ENCODE measurements around the gene SOX10. TPM values are rescaled to one million over a fixed set of nuclear protein-coding genes. Genes with fewer than 3 reads are reported as not detected.
"Not testable (repeated sequence)": the region's sequence is repeated elsewhere in the genome, so short reads cannot be mapped to it uniquely, and the experiment has no call there.

The SOX10 gene
- total RNA-seq, 1 experiment from 2014 or later = not detected

DNA sequence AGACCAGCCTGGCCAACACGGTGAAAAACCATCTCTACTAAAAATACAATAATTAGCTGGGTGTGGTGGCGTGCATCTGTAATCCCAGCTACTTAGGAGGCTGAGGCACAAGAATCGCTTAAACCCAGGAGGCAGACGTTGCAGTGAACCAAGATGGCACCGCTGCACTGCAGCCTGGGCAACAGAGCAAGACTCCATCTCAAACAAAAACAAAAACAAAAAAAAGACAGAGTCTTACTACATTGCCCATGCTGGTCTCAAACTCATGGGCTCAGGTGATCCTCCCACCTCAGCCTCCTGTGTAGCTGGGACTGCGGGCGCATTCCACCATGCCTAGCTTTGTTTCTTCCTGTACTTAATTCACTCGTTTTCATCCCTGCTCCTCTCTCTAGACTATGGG, 8.3 kb downstream of the SOX10 start:
- H3K4me3 ChIP-seq, H3K36me3 ChIP-seq, H3K27me3 ChIP-seq, H3K9me3 ChIP-seq, DNase-seq: not testable (repeated sequence)

DNA sequence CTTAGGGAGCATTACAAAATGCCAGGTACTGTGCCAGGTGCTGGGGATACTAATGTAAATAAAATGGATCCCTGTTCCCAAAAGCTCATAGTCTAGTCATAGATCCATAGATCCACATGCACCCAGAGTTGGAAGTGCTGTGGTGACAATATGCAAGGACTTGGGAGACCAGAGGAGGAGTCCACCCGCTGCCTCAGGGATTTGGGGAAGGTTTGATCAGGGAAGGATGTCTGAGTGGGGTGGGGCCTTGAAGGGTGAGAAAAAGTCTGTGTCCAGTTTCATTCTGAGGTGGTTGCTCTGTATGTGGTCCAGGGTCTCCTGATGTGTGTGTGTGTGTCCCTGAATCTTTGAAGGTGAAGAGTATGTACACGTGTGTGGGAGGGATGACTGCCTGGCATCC, 9.2 kb downstream of the SOX10 start:
- DNase-seq = no peak
- H3K9me3 ChIP-seq = no peaks in the 10 kb centered on the region
- H3K27me3 ChIP-seq = no peaks in the 10 kb centered on the region
- no peak overlapping the region for H3K4me3 ChIP-seq
- H3K36me3 ChIP-seq = no peaks in the 10 kb centered on the region

- Histone ChIP-seq H3K27me3 (no peaks in the 10 kb centered on the region), H3K9me3 (no peaks in the 10 kb centered on the region), H3K36me3 (no peaks in the 10 kb centered on the region), H3K4me3 (no peak overlapping the region)
- DNase-seq = no peak
Observed at GRCh38 chr22:37973271-37974170, 10.8 kb downstream of the SOX10 start.

DNA sequence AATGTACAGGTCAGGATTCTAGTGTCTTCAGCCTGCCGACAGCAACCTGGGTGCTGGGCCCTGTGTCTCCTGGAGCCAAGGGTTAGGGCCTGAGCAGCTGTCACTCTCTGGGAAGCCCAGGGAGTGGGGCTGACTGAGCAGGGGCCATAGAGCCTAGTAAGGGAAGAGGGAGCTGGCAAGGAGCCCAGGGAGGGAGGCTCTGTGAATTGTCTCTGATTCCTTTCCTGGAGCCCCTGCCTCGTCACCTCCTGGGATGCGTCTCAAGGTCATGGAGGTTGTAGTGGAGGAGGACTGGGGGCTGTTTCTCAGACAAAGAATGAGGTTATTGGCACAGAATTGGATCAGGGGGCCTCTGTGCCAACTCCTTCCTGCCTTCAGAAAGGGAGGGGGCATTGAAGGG, 11.8 kb downstream of the SOX10 start:
- no peaks in the 10 kb centered on the region for H3K27me3 ChIP-seq
- DNase-seq = no peak
- H3K9me3 ChIP-seq = no peaks in the 10 kb centered on the region
- H3K4me3 ChIP-seq = no peak overlapping the region
- H3K36me3 ChIP-seq = peaks cover 8% of the 10 kb centered on the region

DNA sequence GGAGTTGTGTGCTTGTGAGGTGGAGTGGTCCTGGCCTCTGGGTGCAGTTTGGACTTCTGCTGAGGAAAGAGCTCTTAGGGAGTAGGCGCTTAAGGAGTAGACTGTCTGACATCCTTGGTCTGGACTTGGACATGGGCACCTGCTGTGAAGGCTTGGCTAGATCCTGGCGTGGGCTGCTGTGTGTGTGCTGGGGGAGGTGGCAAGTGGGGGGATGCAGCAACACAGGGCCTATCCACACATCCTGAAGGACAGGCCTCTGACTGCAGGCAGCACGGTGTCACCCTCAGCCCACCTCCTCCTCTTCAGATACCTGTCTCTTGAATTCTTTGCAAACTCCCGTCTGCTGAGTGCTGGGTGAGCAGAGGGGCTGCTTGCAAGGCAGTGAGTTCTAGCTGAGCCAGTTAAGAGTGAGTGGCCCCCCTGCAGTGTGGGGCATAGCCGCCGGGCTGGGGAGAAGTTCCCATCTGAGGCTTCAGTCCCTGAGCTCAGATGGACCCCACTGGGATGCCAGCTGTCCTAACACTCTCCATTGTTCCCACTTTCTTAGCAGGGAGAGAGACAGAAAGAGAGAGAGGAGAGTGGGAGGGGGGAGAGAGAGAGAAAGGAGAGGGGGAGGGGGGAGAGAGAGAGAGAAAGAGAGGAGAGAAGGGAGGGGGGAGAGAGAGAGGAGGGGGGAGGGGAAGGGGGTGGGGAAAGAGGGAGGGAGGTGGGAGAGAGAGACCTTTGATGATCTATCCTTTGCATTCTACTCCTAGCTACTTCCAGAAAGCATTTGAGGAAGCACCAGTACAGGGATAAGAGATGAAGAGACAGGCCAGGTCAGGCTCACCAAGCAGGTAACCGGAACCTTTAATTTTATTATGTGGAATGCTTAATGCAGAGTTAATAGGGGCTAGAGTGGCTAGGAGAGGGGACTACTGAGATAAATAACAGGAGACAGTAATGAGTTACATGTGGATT, 12.6 kb downstream of the SOX10 start:
- no peak for DNase-seq
- no peaks in the 10 kb centered on the region for H3K27me3 ChIP-seq
- peaks cover 15% of the 10 kb centered on the region for H3K36me3 ChIP-seq
- no peak overlapping the region for H3K4me3 ChIP-seq
- H3K9me3 ChIP-seq = no peaks in the 10 kb centered on the region

DNA sequence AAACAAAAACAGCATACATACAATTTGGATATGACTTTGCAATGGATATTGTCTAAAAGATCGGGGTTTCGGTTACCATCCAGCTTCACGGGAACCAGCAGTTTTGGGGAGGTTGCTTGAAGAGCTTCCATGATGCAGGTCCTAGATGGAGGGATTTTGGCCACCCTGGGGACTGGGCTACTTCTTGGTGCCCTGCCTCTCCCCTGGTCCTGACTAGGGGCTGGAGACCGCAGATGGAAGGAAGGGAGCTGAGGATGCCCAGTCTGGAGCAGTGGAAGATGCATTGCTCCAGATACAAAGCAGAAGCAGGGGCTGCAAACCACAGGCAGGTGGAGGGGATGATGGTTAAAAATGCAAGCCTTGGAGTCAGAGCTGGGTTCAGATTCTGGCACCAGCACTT, 13.5 kb downstream of the SOX10 start:
- Histone ChIP-seq H3K4me3 (no peak overlapping the region), H3K9me3 (no peaks in the 10 kb centered on the region), H3K27me3 (no peaks in the 10 kb centered on the region), H3K36me3 (peaks cover 21% of the 10 kb centered on the region)
- no peak for DNase-seq

DNA sequence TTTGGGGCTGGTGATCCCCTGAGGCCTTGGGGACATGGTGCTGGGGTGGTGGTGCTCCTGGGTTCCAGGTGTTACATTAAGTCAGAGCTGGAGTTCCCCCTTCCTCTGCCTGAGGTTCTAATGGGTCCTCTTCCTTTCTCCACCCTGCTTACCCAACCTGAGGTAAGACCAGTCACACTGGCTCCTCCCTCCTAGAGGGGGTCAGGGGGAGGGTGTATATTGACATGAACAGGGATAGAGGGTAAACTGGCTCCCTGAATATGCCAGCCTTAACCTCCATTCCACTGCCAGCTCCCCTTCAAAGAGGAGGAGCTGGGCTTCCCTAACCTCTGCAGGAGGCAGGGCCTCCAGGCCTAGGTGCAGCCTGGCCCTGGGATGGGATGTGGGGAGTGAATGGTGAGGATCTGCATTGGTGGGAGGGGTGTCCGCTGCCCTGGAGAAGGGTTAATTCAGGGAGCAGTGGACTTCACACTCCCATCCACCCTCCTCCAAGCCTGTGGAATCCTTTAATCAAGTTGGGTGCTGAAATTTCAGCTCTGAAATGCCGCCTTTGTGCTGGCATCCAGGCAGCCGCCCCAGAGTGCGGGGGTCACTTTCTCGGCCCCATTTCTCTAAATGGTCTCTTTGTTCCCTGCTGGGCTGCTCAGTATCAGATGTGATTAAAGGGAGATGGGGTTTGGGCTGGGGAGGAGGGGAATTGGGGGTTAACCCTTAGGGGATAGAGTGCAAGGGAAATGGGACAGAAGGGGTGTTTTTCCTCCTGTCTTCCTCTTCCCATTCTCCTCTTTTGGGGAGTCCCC, 15.7 kb downstream of the SOX10 start:
- no peak for DNase-seq
- Histone ChIP-seq H3K27me3 (no peaks in the 10 kb centered on the region), H3K9me3 (no peaks in the 10 kb centered on the region), H3K4me3 (no peak overlapping the region), H3K36me3 (peaks cover 32% of the 10 kb centered on the region)

GRCh38 chr22:37967637-37968451, 16.5 kb downstream of the SOX10 start:
- no peaks in the 10 kb centered on the region for H3K27me3 ChIP-seq
- H3K9me3 ChIP-seq = no peaks in the 10 kb centered on the region
- H3K4me3 ChIP-seq = no peak overlapping the region
- H3K36me3 ChIP-seq = peaks cover 34% of the 10 kb centered on the region
- no peak for DNase-seq

- DNase-seq = no peak
- Histone ChIP-seq H3K27me3 (no peaks in the 10 kb centered on the region), H3K9me3 (no peaks in the 10 kb centered on the region), H3K4me3 (no peak overlapping the region), H3K36me3 (peaks cover 34% of the 10 kb centered on the region)
Observed at GRCh38 chr22:37967147-37967546, 17.2 kb downstream of the SOX10 start.

- DNase-seq = no peak
- no peaks in the 10 kb centered on the region for H3K9me3 ChIP-seq
- no peak overlapping the region for H3K4me3 ChIP-seq
- no peaks in the 10 kb centered on the region for H3K27me3 ChIP-seq
- H3K36me3 ChIP-seq = peaks cover 40% of the 10 kb centered on the region
Observed at GRCh38 chr22:37965940-37966664, 18.3 kb downstream of the SOX10 start.

GRCh38 chr22:37961062-37961461, 23.3 kb downstream of the SOX10 start:
- Histone ChIP-seq H3K4me3 (no peak overlapping the region), H3K9me3 (no peaks in the 10 kb centered on the region), H3K36me3 (peaks cover 54% of the 10 kb centered on the region), H3K27me3 (no peaks in the 10 kb centered on the region)
- DNase-seq = no peak

DNA sequence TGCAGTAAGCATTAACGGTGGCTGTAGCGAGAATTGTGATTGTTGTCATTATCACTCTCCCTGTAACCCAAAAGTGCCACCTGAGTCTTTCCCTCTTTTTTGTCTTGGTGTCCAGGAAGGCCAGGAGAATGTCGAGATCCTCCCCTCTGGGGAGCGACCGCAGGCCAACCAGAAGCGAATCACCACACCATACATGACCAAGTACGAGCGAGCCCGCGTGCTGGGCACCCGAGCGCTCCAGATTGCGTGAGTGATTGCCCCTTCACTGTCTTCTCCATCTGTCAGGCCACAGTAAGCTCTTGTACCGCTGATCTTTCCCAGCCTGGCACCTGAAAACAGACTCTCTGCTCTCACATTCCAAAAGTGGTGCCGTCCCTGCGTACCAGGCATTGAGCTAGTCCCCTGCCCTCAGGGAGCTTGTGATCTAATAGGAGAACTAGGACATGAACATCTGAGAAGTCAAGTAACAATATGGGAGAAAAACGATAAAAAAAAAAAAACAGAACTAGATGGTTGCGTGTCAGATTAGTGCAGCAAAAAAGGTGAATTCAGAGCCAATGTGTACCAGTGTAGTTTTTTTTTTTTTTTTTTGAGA, 25.0 kb downstream of the SOX10 start:
- no peaks in the 10 kb centered on the region for H3K27me3 ChIP-seq
- H3K4me3 ChIP-seq = no peak overlapping the region
- DNase-seq = no peak
- peaks cover 44% of the 10 kb centered on the region for H3K36me3 ChIP-seq
- H3K9me3 ChIP-seq = no peaks in the 10 kb centered on the region

GRCh38 chr22:37957232-37957631, 27.1 kb downstream of the SOX10 start:
- no peak for DNase-seq
- no peaks in the 10 kb centered on the region for H3K9me3 ChIP-seq
- H3K36me3 ChIP-seq = peaks cover 42% of the 10 kb centered on the region
- H3K27me3 ChIP-seq = no peaks in the 10 kb centered on the region
- no peak overlapping the region for H3K4me3 ChIP-seq

DNA sequence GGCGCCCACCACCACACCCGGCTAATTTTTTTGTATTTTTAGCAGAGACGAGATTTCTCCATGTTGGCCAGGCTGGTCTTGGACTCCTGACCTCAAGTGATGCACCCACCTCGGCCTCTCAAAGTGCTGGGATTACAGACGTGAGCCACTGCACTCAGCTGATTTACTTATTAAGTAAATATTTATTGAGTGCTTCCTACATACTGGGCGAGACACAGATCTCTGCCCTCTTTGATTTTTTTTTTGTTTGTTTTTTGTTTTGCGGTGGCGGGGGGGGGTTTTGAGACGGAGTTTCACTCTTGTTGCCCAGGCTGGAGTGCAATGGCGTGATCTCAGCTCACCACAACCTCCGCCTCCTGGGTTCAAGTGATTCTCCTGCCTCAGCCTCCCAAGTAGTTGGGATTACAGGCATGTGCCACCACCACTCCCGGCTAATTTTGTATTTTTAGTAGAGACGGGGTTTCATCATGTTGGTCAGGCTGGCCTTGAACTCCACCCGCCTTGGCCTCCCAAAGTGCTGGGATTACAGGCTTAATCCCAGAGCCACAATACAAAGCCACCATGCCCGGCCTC, 28.4 kb downstream of the SOX10 start:
- not testable (repeated sequence) for H3K4me3 ChIP-seq, H3K9me3 ChIP-seq, H3K27me3 ChIP-seq, DNase-seq
- peaks cover 34% of the 10 kb centered on the region for H3K36me3 ChIP-seq

DNA sequence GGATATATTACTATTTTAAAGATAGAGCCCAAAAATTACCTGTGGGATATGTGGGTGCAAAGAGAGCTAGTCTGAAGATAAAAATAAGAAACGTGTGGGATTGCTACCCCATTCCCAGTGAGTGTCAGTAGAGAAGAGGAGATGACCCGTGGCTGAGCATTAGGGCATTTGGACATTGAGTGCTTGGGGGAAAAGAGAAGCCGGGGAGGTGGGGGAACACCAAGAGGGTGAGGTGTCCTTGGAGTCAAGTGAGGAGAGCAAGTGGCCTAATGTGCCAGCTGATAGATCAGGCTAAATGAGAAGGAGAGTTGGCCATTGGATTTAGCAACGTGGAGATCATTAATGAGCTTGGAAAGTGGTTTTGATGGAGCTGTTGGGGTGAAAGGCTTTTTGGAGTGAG, 29.7 kb downstream of the SOX10 start:
- H3K27me3 ChIP-seq = no peaks in the 10 kb centered on the region
- peak overlapping the region; percentile 100 for H3K4me3 ChIP-seq
- DNase-seq = no peak

More for the DNA sequence above, 29.7 kb downstream of the SOX10 start:
- Histone ChIP-seq H3K9me3 (no peaks in the 10 kb centered on the region), H3K36me3 (peaks cover 31% of the 10 kb centered on the region)
